H1 (cell line): ENCODE measurements around the gene LCN10. TPM values are rescaled to one million over a fixed set of nuclear protein-coding genes. Genes with fewer than 3 reads are reported as not detected.

Experiments
- CTCF ChIA-PET: fragments of 300-600 bp; sonication (Branson Sonifier 250); formaldehyde crosslinking; loops from one replicate; lab custom pipeline; 2021; ENCODE audit not compliant: partially characterized antibody; lab: Charles Lee
- POLR2A ChIA-PET: fragments of 300-600 bp; sonication (Branson Sonifier 250); formaldehyde crosslinking; loops from one replicate; lab custom pipeline; 2021; ENCODE audit warnings: inconsistent platforms; ENCODE audit not compliant: partially characterized antibody; lab: Charles Lee
- DNase-seq, 2 experiments: peaks; one replicate each; pipeline versions ENCODE4 v3.0.0 to v3.0.0-alpha.2; 2010 to 2022; ENCODE audit warnings: low spot score in 2 of 2, low read depth in 1 of 2, mixed read lengths in 1 of 2
- FAIRE-seq: peaks from 2 replicates; lab custom pipeline; 2011; peaks lifted over from hg19 to GRCh38; lab: Jason Lieb, UNC
- H2AFZ ChIP-seq: 2 replicates; pipeline ENCODE4 v1.8.1; 2012; ENCODE audit warnings: low read length, inconsistent platforms
- H2AK5ac ChIP-seq: 2 replicates; pipeline ENCODE4 v1.6.1; 2013; ENCODE audit warnings: low read depth, low read length
- H2BK120ac ChIP-seq: replicated peaks from 2 replicates; pipeline ENCODE3; 2013; ENCODE audit warnings: low read depth, low read length, inconsistent platforms
- H2BK12ac ChIP-seq: 2 replicates; pipeline ENCODE4 v1.6.1; 2013; ENCODE audit warnings: low read depth, low read length
- H2BK15ac ChIP-seq: 2 replicates; pipeline ENCODE4 v1.6.1; 2013; ENCODE audit warnings: low read length
- H2BK20ac ChIP-seq: 2 replicates; pipeline ENCODE4 v1.6.1; 2013; ENCODE audit warnings: low read length
- H2BK5ac ChIP-seq: 2 replicates; pipeline ENCODE4 v1.6.1; 2013; ENCODE audit warnings: low read depth, low read length
- H3K14ac ChIP-seq: 2 replicates; pipeline ENCODE4 v1.6.1; 2013; ENCODE audit warnings: inconsistent platforms; ENCODE audit not compliant: insufficient read length
- H3K18ac ChIP-seq: 2 replicates; pipeline ENCODE4 v1.6.1; 2013; ENCODE audit warnings: low read length; ENCODE audit errors: extremely low read depth
- H3K23ac ChIP-seq: 2 replicates; pipeline ENCODE4 v1.6.1; 2013; ENCODE audit warnings: inconsistent platforms; ENCODE audit not compliant: insufficient read length
- H3K23me2 ChIP-seq: 2 replicates; pipeline ENCODE4 v1.6.1; 2013; ENCODE audit warnings: low read depth, low read length
- H3K27ac ChIP-seq: 2 replicates; pipeline ENCODE4 v1.6.1; 2011; ENCODE audit warnings: low read depth, low read length, inconsistent platforms
- H3K27me3 ChIP-seq, 4 experiments: replicated peaks in 1 of 4; 1 replicate in 1 of 4; 2 replicates in 3 of 4; pipeline versions ENCODE4 v1.6.1 to v1.8.1; 2011 to 2013; ENCODE audit warnings: low read length in 3 of 4, mild to moderate bottlenecking in 3 of 4, inconsistent platforms in 2 of 4, mixed read lengths in 2 of 4, moderate library complexity in 1 of 4; ENCODE audit not compliant: control insufficient read depth in 3 of 4, insufficient read depth in 3 of 4; ENCODE audit errors: extremely low read depth in 1 of 4
- H3K36me3 ChIP-seq, 4 experiments: 2 replicates each; pipeline versions ENCODE4 v1.6.1 to v1.8.1; 2011 to 2013; ENCODE audit warnings: mild to moderate bottlenecking in 4 of 4, low read length in 3 of 4, moderate library complexity in 2 of 4, control low read depth in 1 of 4, inconsistent platforms in 1 of 4; ENCODE audit not compliant: insufficient read depth in 4 of 4, control insufficient read depth in 2 of 4
- H3K4ac ChIP-seq: replicated peaks from 2 replicates; pipeline ENCODE3; 2013; ENCODE audit warnings: low read length, low read depth, mixed read lengths, inconsistent platforms; ENCODE audit not compliant: insufficient read length
- H3K4me1 ChIP-seq, 4 experiments: replicated peaks in 1 of 4; 1 replicate in 1 of 4; 2 replicates in 3 of 4; pipeline versions ENCODE4 v1.6.1 to v1.8.1; 2011 to 2013; ENCODE audit warnings: low read length in 3 of 4, inconsistent platforms in 2 of 4, mixed read lengths in 1 of 4; ENCODE audit not compliant: insufficient read depth in 4 of 4, control insufficient read depth in 3 of 4
- H3K4me2 ChIP-seq, 2 experiments: 2 replicates each; pipeline versions ENCODE4 v1.6.1 to v1.8.1; 2011 to 2013; ENCODE audit warnings: low read depth in 2 of 2, low read length in 2 of 2, control low read depth in 1 of 2, inconsistent platforms in 1 of 2, mild to moderate bottlenecking in 1 of 2; ENCODE audit not compliant: insufficient read depth in 1 of 2
- H3K4me3 ChIP-seq, 4 experiments: fragments of 200-600, 300-600 bp in 1 of 4; sonication (generic), shearing (Covaris generic), sonication (Bioruptor Twin) in 1 of 4; 2 replicates each; pipeline versions ENCODE4 v1.5.1 to v1.8.1; 2011 to 2016; ENCODE audit warnings: low read length in 4 of 4, low read depth in 3 of 4, control low read depth in 2 of 4, inconsistent platforms in 2 of 4, mild to moderate bottlenecking in 2 of 4, mixed read lengths in 1 of 4, moderate library complexity in 1 of 4; ENCODE audit not compliant: insufficient read depth in 2 of 4; ENCODE audit errors: extremely low read depth in 1 of 4
- H3K56ac ChIP-seq: replicated peaks from 2 replicates; pipeline ENCODE3; 2013; ENCODE audit warnings: low read depth, mild to moderate bottlenecking, mixed read lengths, low read length, inconsistent platforms; ENCODE audit not compliant: insufficient read length
- H3K79me1 ChIP-seq: 2 replicates; pipeline ENCODE4 v1.6.1; 2013; ENCODE audit warnings: low read depth, low read length, control low read depth
- H3K79me2 ChIP-seq, 2 experiments: 2 replicates each; pipeline versions ENCODE4 v1.6.1 to v1.8.1; 2012 to 2013; ENCODE audit warnings: low read length in 2 of 2, mild to moderate bottlenecking in 2 of 2, inconsistent platforms in 1 of 2; ENCODE audit not compliant: insufficient read depth in 2 of 2, control insufficient read depth in 1 of 2
- H3K9ac ChIP-seq, 4 experiments: replicated peaks in 1 of 4; 1 replicate in 1 of 4; 2 replicates in 3 of 4; pipeline versions ENCODE4 v1.6.1 to v1.8.1; 2011 to 2013; ENCODE audit warnings: low read depth in 3 of 4, low read length in 3 of 4, control low read depth in 2 of 4, mild to moderate bottlenecking in 2 of 4, moderate library complexity in 2 of 4, inconsistent platforms in 1 of 4; ENCODE audit errors: extremely low read depth in 1 of 4
- H3K9me3 ChIP-seq, 2 experiments: 2 replicates each; pipeline versions ENCODE4 v1.6.1 to v1.8.1; 2012 to 2013; ENCODE audit warnings: mild to moderate bottlenecking in 2 of 2, moderate library complexity in 2 of 2, control low read depth in 1 of 2, inconsistent platforms in 1 of 2, low read depth in 1 of 2, low read length in 1 of 2, mixed read lengths in 1 of 2; ENCODE audit not compliant: insufficient read depth in 2 of 2
- H4K20me1 ChIP-seq, 2 experiments: replicated peaks in 1 of 2; 2 replicates each; pipeline versions ENCODE3 to v1.8.1; 2011 to 2013; ENCODE audit warnings: inconsistent platforms in 2 of 2, low read length in 2 of 2, mild to moderate bottlenecking in 1 of 2; ENCODE audit not compliant: insufficient read depth in 2 of 2, control insufficient read depth in 1 of 2
- H4K5ac ChIP-seq: 2 replicates; pipeline ENCODE4 v1.6.1; 2013; ENCODE audit warnings: low read length, low read depth, mixed read lengths, inconsistent platforms; ENCODE audit not compliant: insufficient read length
- H4K8ac ChIP-seq: 2 replicates; pipeline ENCODE4 v1.8.0; 2013; ENCODE audit warnings: mild to moderate bottlenecking, moderate library complexity, low read length, inconsistent platforms; ENCODE audit not compliant: insufficient read depth; ENCODE audit errors: extremely low read depth
- H4K91ac ChIP-seq: replicated peaks from 2 replicates; pipeline ENCODE3; 2013; ENCODE audit warnings: low read length, mixed read lengths, inconsistent platforms; ENCODE audit not compliant: insufficient read length
- ASH2L ChIP-seq: fragments of 200-600, 300-600 bp; sonication (generic); IDR thresholded peaks from one replicate; pipeline ENCODE4 v1.7.1; 2017; ENCODE audit warnings: low read length
- BCL11A ChIP-seq, 2 experiments: IDR thresholded peaks; one replicate each; pipeline ENCODE4 v1.6.1; 2011; ENCODE audit warnings: low read depth in 2 of 2, low read length in 2 of 2, mild to moderate bottlenecking in 2 of 2
- CBX5 ChIP-seq: fragments of 300-800, 300-1000 bp; sonication (generic); IDR thresholded peaks from 2 replicates; pipeline ENCODE4 v1.7.1; 2016; ENCODE audit warnings: antibody characterized with exemption, low read length, low read depth
- CHD2 ChIP-seq: IDR thresholded peaks from 2 replicates; pipeline ENCODE4 v1.6.1; 2012; ENCODE audit warnings: low read length, improper control_type of control experiment
- EP300 ChIP-seq, 2 experiments: IDR thresholded peaks; 1 replicate in 1 of 2; 2 replicates in 1 of 2; pipeline ENCODE4 v1.6.1; 2011 to 2012; ENCODE audit warnings: low read depth in 2 of 2, low read length in 2 of 2, mild to moderate bottlenecking in 2 of 2, borderline replicate concordance in 1 of 2, inconsistent platforms in 1 of 2, moderate library complexity in 1 of 2
- GTF2F1 ChIP-seq: IDR thresholded peaks from 2 replicates; pipeline ENCODE4 v1.6.1; 2012; ENCODE audit warnings: low read depth, low read length, improper control_type of control experiment, borderline replicate concordance
- POU5F1 ChIP-seq: IDR thresholded peaks from 2 replicates; pipeline ENCODE4 v1.6.1; 2011; ENCODE audit warnings: low read depth, mild to moderate bottlenecking, low read length, moderate library complexity
- SIN3A ChIP-seq, 2 experiments: IDR thresholded peaks in 1 of 2; conservative IDR thresholded peaks in 1 of 2; 2 replicates each; pipeline ENCODE4 v1.6.1; 2011 to 2012; ENCODE audit warnings: low read length in 2 of 2, improper control_type of control experiment in 1 of 2, low read depth in 1 of 2, mild to moderate bottlenecking in 1 of 2
- SP1 ChIP-seq: IDR thresholded peaks from 2 replicates; pipeline ENCODE4 v1.6.1; 2011; ENCODE audit warnings: low read depth, low read length
- SP4 ChIP-seq: IDR thresholded peaks from 2 replicates; pipeline ENCODE4 v1.6.1; 2012; ENCODE audit warnings: low read length, inconsistent platforms
- SRF ChIP-seq: IDR thresholded peaks from 2 replicates; pipeline ENCODE4 v1.6.1; 2011; ENCODE audit warnings: mild to moderate bottlenecking, low read depth, low read length, moderate library complexity
- WGBS, 2 experiments: shearing (Covaris generic) in 1 of 2; methylation state at CpG; one replicate each; pipeline versions ENCODE4 v1.1.6 to v1.1.7; 2013 to 2015; ENCODE audit warnings: low lambda C conversion rate in 2 of 2, mixed read lengths in 2 of 2, inconsistent platforms in 1 of 2, low coverage in 1 of 2, missing lambda C conversion rate in 1 of 2; ENCODE audit not compliant: insufficient replicate concordance in 2 of 2, insufficient coverage in 1 of 2, insufficient read length in 1 of 2; ENCODE audit errors: extremely low coverage in 1 of 2, missing lambda C conversion rate in 1 of 2; 5-methylcytosine and 5-hydroxymethylcytosine counted together
- polyA plus RNA-seq, 7 experiments: library from polyadenylated mRNA; depleted of rRNA in 3 of 7; stranded (reverse) in 5 of 7; unstranded in 2 of 7; fragments of >200 nt in 5 of 7; fragments of 200-250 nt in 2 of 7; gene quantifications; 1 replicate in 5 of 7; 2 replicates in 1 of 7; 4 replicates in 1 of 7; pipeline versions ENCODE4 v1.2.1 to v1.2.3, GENCODE V29; 2011 to 2013; ENCODE audit warnings: missing spikeins in 2 of 7, mixed read lengths in 2 of 7
- total RNA-seq: library from RNA; stranded (reverse); fragmentation: NEBNext Ultra II Directional; extraction: Animal tissue kit (Norgen Biotek cat#: 25700); gene quantifications from 2 replicates; pipeline ENCODE4 v1.2.1, GENCODE V29; 2021

The LCN10 gene
- total and polyA plus RNA-seq, 2 of the 8 experiments (the other 6 are each of a cell fraction or from before 2014, with no cell fraction given), result 2.6 to 2.8 TPM

DNA sequence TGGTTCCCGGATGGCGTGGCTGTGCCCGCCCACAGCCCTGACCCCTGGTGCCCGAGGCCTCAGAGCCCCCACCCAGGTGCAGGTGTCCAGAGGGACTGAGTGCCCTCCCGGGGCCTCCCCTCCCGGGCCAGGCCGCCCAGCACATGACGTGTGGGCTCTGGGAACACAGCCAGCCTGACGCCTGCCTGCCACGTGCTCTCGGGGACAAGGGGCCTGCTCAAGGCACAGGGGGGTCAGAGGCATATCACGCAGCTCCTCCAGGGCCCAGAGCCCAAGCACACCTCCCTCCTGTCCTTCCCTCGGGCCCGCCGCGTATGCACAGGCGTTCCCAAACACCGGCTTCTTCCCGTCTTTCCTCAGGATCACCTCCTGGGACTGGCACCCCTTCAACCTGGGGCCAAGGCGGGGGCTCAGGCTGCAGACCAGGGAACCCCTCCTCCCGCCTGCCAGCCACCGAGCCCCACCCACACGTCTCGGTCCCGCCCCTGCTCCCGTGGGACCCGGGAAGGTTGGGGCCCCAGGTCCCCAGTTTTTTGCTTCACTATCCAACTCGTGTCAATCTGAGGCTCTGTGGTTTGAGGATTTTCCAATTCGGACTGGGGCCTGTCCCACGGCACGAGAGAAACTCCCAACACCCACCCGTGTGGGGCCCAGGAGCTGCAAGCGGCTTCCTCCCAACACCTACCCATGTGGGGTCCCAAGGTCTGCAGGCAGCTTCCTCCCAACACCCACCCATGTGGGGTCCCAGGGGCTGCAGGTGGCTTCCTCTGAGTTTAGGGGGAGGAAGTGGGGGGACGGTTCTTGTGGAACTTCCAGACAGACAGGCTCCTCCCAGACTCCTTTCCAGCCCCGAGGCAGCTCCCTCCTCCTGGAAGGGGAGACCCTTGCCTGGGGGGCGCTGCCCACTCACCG is 1.5 kb downstream of the LCN10 start:
- Histone ChIP-seq H2BK15ac (no peak overlapping the region; the same call in 1 of the 2 replicates), H4K91ac (no peak overlapping the region), H4K5ac (no peak overlapping the region), H4K20me1 (no peaks in the 10 kb centered on the region), H3K14ac (no peak overlapping the region), H2BK20ac (no peak overlapping the region), H2BK5ac (no peak overlapping the region), H3K79me1 (no peaks in the 10 kb centered on the region), H3K9ac (no peak overlapping the region), H3K27me3 (peaks cover 0 to 4% (median 0%) of the 10 kb centered on the region in 4 experiments; a peak in 3 of 7 replicates), H2AK5ac (no peak overlapping the region), H3K23ac (no peak overlapping the region), H3K4me2 (no peak overlapping the region), H4K8ac (peak overlapping the region; percentile 68; the same call in 1 of the 2 replicates), H3K4ac (peak overlapping the region; percentile 23), H2BK12ac (no peak overlapping the region), H3K9me3 (no peaks in the 10 kb centered on the region; a peak in 1 of 4 replicates), H3K18ac (no peak overlapping the region; the same call in 1 of the 2 replicates), H3K4me1 (peaks cover 0 to 20% (median 8%) of the 10 kb centered on the region in 4 experiments; a peak in 6 of 7 replicates), H3K4me3 (no peak overlapping the region), H3K36me3 (no peaks in the 10 kb centered on the region), H3K23me2 (no peaks in the 10 kb centered on the region; the same call in 1 of the 2 replicates), H3K56ac (no peak overlapping the region), H2AFZ (no peak overlapping the region), H2BK120ac (no peak overlapping the region), H3K27ac (no peak overlapping the region), H3K79me2 (no peaks in the 10 kb centered on the region)
- WGBS, 2 experiments, result 86% methylated on average over 21 of the region's 37 CpGs; no CpG with 5 or more reads in 1 of the 2 experiments
- no peak for DNase-seq
- ChIA-PET POLR2A (interaction anchor here (1.3 to 11.7 kb wide), 4 partner anchors 9 to 21 kb away, joined by 4 to 137 read pairs (median 11); partner anchors contain the start of gene LCN8), CTCF (interaction anchor here (0.6 to 4.8 kb wide), 9 partner anchors 10 to 324 kb away, joined by 3 to 36 read pairs (median 4); partner anchors contain the start of gene LCN8)
- FAIRE-seq, result no peak
- TF ChIP-seq ASH2L (no peak), CBX5 (no peak), SP1 (no peak), POU5F1 (no peak), CHD2 (no peak), SRF (no peak), GTF2F1 (no peak), SP4 (no peak), BCL11A (IDR thresholded peaks at IDR 0.05; ENCODE audit: low read depth in 2 of 2, low read length in 2 of 2) (no peak), SIN3A (conservative IDR thresholded peaks at IDR 0.05 in 1 of 2, IDR thresholded peaks at IDR 0.05 in 1 of 2; ENCODE audit: low read depth in 1 of 2, low read length in 2 of 2) (no peak), EP300 (IDR thresholded peaks at IDR 0.05; ENCODE audit: borderline replicate concordance in 1 of 2, low read depth in 2 of 2, low read length in 2 of 2) (no peak)
